CD4-positive, alpha-beta T cell treated with Interleukin-4 for 1 hour (primary cell): ENCODE data around the gene SIGLEC8.
"Not testable (repeated sequence)": the region's sequence is repeated elsewhere in the genome, so short reads cannot be mapped to it uniquely, and the experiment has no call there.

Experiments used
- DNase-seq, 2 donors: peaks; one replicate each; pipeline ENCODE4 v3.0.0-alpha.2; 2020 to 2022

Gene SIGLEC8

GRCh38 chr19:51472607-51473006 is 14.4 kb upstream of the SIGLEC8 start:
- no peak for DNase-seq

- no peak for DNase-seq
Measured at GRCh38 chr19:51471527-51471926, 13.3 kb upstream of the SIGLEC8 start.

GRCh38 chr19:51470966-51471365 is 12.7 kb upstream of the SIGLEC8 start:
- no peak for DNase-seq

- no peak for DNase-seq
Measured at GRCh38 chr19:51469629-51470028, 11.4 kb upstream of the SIGLEC8 start.

- DNase-seq, result no peak
Measured at GRCh38 chr19:51469162-51469561, 10.9 kb upstream of the SIGLEC8 start.

DNA sequence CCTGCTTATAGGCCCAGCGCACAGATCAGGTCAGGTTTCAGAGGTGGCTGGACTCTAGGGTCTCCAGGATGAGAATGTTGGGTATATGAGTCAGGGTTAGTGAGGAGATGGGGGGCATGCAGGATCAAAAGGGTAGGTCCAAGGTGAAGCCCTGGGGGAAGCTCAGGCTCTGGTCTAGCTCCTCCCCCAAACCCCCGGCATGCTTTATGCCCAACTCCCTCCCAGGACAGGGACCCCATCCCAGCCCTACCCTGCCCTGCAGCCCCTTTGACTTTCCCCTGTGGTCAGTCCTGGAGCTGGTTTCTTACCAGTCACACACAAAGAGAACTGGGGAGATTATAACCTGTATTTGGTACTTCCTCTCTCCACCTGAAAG is 10.3 kb upstream of the SIGLEC8 start:
- no peak for DNase-seq

GRCh38 chr19:51467864-51468544 is 9.8 kb upstream of the SIGLEC8 start:
- DNase-seq, result no peak

- no peak for DNase-seq
Measured at GRCh38 chr19:51466723-51467122, 8.5 kb upstream of the SIGLEC8 start.

GRCh38 chr19:51463976-51464581 is 5.8 kb upstream of the SIGLEC8 start:
- DNase-seq, result not testable (repeated sequence)

- no peak for DNase-seq
Measured at GRCh38 chr19:51462681-51463080, 4.4 kb upstream of the SIGLEC8 start.

GRCh38 chr19:51462276-51462675 is 4.0 kb upstream of the SIGLEC8 start:
- no peak for DNase-seq

DNA sequence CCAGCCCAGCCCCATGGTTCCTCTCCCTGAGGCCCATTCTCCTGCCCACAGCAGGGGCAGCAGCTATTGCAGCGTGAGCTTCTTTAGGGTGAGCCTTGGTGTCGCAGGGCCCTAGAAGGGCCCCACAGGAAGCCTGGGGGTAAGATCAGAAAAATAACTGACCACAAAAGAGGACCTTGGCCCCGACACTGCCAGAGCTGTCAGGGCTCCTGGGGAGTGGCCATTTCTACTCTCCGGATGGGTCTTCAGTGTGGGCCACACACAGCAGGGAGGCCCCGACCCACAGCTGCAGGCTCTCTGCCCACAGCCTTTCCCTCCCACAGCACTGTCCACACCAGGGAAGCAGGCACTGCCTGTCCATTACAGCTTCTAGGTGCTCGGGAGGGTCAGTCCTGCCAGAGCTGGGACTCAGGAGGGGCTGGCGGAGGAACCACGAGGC is 3.5 kb upstream of the SIGLEC8 start:
- peak in 1 of 2 donors; percentile 17 for DNase-seq

- DNase-seq, result no peak
Measured at GRCh38 chr19:51460164-51460992, 2.1 kb upstream of the SIGLEC8 start.

- DNase-seq, result no peak
Measured at GRCh38 chr19:51458899-51459505, 748 bp upstream of the SIGLEC8 start.

DNA sequence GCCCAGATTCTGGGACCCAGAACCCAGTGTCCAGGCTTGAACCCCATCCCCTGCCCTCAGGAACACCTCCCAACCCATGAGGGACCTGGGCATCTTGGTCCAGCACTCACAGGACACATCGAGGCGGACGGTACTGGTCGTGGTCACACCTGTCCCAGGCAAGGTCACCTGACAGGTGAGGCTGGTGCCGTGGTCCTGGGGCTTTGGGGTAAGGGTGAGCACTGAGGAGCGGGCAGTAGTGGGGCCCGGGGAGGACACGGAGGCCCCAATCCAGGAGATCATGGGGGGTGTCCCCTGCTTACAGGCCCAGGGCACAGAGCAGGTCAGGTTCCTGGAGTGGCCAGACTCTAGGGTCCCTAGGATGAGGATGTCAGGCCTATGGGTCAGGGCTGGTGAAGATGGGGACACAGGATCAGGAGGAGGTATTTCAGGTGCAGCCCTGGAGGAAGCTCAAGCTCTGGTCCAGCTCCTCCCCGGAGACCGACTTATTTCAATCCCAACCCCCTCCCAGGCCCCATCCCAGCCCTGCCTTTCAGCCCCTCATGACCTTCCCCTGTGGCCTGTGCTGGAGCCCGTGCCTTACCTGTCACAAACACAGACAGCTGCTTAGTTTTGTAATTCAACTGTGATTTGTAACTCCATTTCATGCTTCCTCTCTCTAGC is 772 bp downstream of the SIGLEC8 start:
- DNase-seq, result no peak

DNA sequence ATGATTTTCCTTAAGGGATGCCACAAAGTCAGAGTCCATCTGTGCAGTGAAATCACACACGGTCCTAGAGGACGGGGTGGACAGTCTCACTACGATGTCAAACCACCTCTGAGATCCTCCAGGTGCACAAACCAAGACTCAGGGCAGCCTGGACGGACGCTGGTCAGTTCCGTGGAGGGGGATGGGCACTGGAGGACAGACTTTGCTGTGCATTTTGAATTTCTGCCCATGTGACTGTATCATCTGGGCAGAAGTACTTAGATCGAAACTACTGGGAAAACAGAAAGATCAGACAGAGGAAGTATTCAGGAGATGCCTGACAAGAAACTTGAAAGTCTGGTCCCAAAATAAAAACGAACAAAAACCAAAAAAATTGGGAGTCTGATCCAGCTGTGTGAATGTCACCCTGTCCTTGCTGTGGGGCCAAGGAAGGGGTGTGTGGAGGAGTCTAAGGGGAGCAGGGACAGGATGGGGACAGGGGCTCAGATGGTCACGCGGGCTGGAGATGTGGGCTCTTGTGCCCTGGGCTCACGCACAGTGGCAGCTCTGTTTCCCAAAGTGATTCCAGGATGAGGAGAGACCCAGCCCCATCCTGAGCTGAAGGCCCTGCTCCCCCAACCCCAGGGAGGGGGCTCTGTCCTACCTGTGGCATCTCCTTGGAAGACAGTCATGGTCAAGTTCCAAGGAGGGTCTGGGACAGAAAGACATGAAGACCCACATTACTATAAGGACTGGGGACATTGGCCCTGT is 1.5 kb downstream of the SIGLEC8 start:
- DNase-seq, result no peak

DNA sequence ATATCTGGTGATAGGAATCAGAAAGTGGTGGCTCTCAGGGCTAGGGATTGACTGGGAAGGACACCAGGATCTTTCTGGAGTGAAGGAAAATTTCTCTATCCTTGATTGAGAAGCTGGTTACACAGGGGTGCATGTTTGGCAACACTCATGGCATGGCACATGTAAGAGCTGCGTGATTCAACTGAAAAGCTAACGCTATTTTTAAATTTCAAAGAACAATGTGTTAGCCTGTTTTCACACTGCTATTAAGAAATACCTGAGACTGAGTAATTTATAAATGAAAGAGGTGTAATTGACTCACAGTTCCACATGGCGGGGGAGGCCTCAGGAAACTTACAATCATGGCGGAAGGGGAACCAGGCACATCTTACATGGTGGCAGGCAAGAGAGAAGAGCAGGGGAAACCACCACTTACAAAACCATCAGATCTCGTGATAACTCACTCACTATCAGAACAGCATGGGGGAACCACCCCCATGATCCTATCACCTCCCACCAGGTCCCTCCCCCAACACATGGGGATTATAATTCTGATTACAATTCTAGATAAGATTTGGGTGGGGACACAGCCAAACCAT is 7.4 kb downstream of the SIGLEC8 start:
- no peak for DNase-seq

DNA sequence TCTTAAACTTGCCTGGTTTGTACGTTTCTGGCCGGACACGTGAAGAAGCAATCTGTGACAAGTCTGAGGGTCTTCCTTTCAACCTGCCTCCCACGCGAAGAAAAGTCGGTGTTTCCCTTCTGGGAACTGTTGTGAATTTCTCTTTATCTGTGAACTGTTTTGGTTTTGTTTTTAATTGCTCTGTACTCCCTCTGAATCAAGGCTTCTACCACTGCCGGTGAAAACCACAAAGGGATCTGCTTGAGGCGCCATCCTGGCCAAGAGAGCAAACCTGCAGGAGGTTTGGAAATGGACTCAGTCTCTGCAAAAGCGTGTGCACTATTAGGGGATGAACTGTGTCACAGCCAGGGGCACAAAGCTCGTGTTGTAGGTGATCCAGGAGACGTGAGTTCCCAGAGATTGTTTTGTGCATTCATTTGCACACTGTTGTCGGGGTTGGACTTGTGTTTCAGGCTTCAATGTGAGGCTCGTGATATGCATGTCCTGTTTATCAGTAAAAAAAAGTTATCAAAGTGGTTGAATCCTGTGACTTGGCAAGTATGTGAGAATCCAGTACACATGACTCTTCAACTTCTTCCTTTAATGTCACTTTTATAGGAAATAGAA is 9.7 kb downstream of the SIGLEC8 start:
- DNase-seq, result no peak

GRCh38 chr19:51448011-51448410 is 10.2 kb downstream of the SIGLEC8 start:
- DNase-seq, result no peak

DNA sequence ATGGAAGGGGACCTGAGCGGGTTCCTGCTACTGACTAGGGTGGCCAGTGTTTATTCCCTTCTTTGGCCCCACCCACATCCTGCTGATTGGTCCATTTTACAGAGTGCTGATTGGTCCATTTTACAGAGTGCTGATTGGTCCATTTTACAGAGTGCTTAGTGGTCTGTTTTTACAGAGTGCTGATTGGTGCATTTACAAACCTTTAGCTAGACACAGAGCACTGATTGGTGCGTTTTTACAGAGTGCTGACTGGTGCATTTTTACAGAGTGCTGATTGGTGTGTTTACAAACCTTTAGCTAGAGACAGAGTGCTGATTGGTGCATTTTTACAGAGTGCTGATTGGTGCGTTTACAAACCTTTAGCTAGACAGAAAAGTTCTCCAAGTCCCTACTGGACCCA is 10.7 kb downstream of the SIGLEC8 start:
- DNase-seq, result not testable (repeated sequence)
